T-cell (primary cell): ENCODE results near the gene CDK5RAP1. TPM values are rescaled to one million over a fixed set of nuclear protein-coding genes. Genes with fewer than 3 reads are reported as not detected.
"Not testable (repeated sequence)": the region's sequence is repeated elsewhere in the genome, so short reads cannot be mapped to it uniquely, and the experiment has no call there.

Source experiments
- ATAC-seq, 4 experiments: fragments of 200-7000 bp in 3 of 4; fragments of 150-1000 bp in 1 of 4; cut with Tn5 transposase; replicated peaks in 1 of 4; 1 replicate in 3 of 4; 2 replicates in 1 of 4; pipeline ENCODE4 v1.10.0; 2021; ENCODE audit warnings: moderate library complexity in 3 of 4, mild to moderate bottlenecking in 2 of 4, moderate number of reproducible peaks in 1 of 4
- CTCF ChIA-PET, 2 donors: fragments of 300-600 bp; sonication (Branson Sonifier 250); formaldehyde crosslinking; loops; one replicate each; lab custom pipeline; 2022; ENCODE audit warnings: antibody characterized with exemption in 2 of 2; lab: Charles Lee
- POLR2A ChIA-PET, 2 donors: fragments of 300-600 bp; sonication (Branson Sonifier 250); formaldehyde crosslinking; loops; one replicate each; lab custom pipeline; 2022; ENCODE audit warnings: antibody characterized with exemption in 2 of 2; lab: Charles Lee
- DNase-seq, 35 experiments: peaks; one replicate each; pipeline versions ENCODE4 v3.0.0 to v3.0.0-alpha.2; 2013 to 2023
- H3K27ac ChIP-seq: one replicate; pipeline ENCODE4 v1.5.1; 2013; ENCODE audit warnings: low read length
- H3K27me3 ChIP-seq, 2 experiments: replicated peaks in 1 of 2; 1 replicate in 1 of 2; 2 replicates in 1 of 2; pipeline versions ENCODE4 v1.6.1 to v1.7.0; 2013; ENCODE audit warnings: low read length in 1 of 2, mixed read lengths in 1 of 2; ENCODE audit not compliant: control insufficient read depth in 2 of 2, insufficient read depth in 2 of 2; ENCODE audit errors: extremely low read depth in 1 of 2
- H3K36me3 ChIP-seq, 2 donors: 1 replicate in 1 of 2; 2 replicates in 1 of 2; pipeline versions ENCODE4 v1.6.1 to v1.7.0; 2013; ENCODE audit warnings: low read length in 1 of 2; ENCODE audit not compliant: control insufficient read depth in 2 of 2, insufficient read depth in 1 of 2; ENCODE audit errors: extremely low read depth in 1 of 2
- H3K4me1 ChIP-seq, 2 experiments: 1 replicate in 1 of 2; 2 replicates in 1 of 2; pipeline versions ENCODE4 v1.6.1 to v1.7.0; 2013; ENCODE audit warnings: low read length in 2 of 2, mixed read lengths in 1 of 2; ENCODE audit not compliant: insufficient read depth in 2 of 2, control insufficient read depth in 1 of 2; ENCODE audit errors: extremely low read depth in 1 of 2
- H3K4me3 ChIP-seq, 2 donors: 1 replicate in 1 of 2; 2 replicates in 1 of 2; pipeline versions ENCODE4 v1.5.1 to v1.7.0; 2013; ENCODE audit warnings: mild to moderate bottlenecking in 2 of 2, low read length in 1 of 2, moderate library complexity in 1 of 2; ENCODE audit not compliant: control insufficient read depth in 1 of 2; ENCODE audit errors: extremely low read depth in 1 of 2
- H3K9me3 ChIP-seq: 2 replicates; pipeline ENCODE4 v1.7.0; 2013
- H3K27ac Mint-ChIP-seq, 2 donors: one replicate each; pipeline ENCODE4 v1.8.0; 2020 to 2021; ENCODE audit warnings: mild to moderate bottlenecking in 2 of 2, mixed read lengths in 2 of 2
- H3K27me3 Mint-ChIP-seq, 2 donors: one replicate each; pipeline ENCODE4 v1.8.0; 2021 to 2022; ENCODE audit warnings: mixed read lengths in 2 of 2
- H3K36me3 Mint-ChIP-seq: one replicate; pipeline ENCODE4 v1.8.0; 2021; ENCODE audit warnings: mixed read lengths
- H3K4me1 Mint-ChIP-seq, 3 donors: one replicate each; pipeline ENCODE4 v1.8.0; 2020 to 2022; ENCODE audit warnings: mixed read lengths in 3 of 3, mild to moderate bottlenecking in 1 of 3
- H3K4me3 Mint-ChIP-seq, 3 donors: one replicate each; pipeline ENCODE4 v1.8.0; 2020 to 2022; ENCODE audit warnings: mild to moderate bottlenecking in 3 of 3, mixed read lengths in 3 of 3, moderate library complexity in 3 of 3
- H3K9me3 Mint-ChIP-seq, 3 donors: one replicate each; pipeline ENCODE4 v1.8.0; 2020 to 2022; ENCODE audit warnings: mixed read lengths in 3 of 3
- WGBS: methylation state at CpG from one replicate; pipeline ENCODE4 v1.1.5; 2013; ENCODE audit warnings: missing lambda C conversion rate; ENCODE audit not compliant: insufficient coverage; 5-methylcytosine and 5-hydroxymethylcytosine counted together
- total RNA-seq, 35 experiments: library from RNA in 6 of 35; stranded (reverse) in 6 of 35; fragments of 120-200 nt in 1 of 35; gene quantifications; one replicate each; pipeline versions ENCODE4 v1.2.1 to v1.2.4 and lab custom pipeline; 2013 to 2026

CDK5RAP1 gene
- total RNA-seq, 5 donors from 2014 or later (not counting 1 experiment from before 2014, with no cell fraction given): 42.1 to 54.3 (median 49.1) TPM

- H3K9me3 Mint-ChIP-seq: no peaks in the 10 kb centered on the region
- no peaks in the 10 kb centered on the region for H3K27me3 ChIP-seq
- peaks cover 0 to 9% (median 2%) of the 10 kb centered on the region in 3 donors for H3K4me1 Mint-ChIP-seq
- ChIA-PET POLR2A (no interaction called here), CTCF (no interaction called here)
- peaks cover 0 to 3% of the 10 kb centered on the region in 2 experiments for H3K4me1 ChIP-seq
- H3K4me3 Mint-ChIP-seq: no peak overlapping the region
- no peak overlapping the region for H3K27ac Mint-ChIP-seq
- 90% methylated on average over 3 of the region's 12 CpGs for WGBS
- ATAC-seq: no peak
- no peak overlapping the region for H3K4me3 ChIP-seq
- H3K36me3 ChIP-seq: no peaks in the 10 kb centered on the region
- H3K27me3 Mint-ChIP-seq: no peaks in the 10 kb centered on the region
- no peak overlapping the region for H3K27ac ChIP-seq
- peaks cover 5% of the 10 kb centered on the region for H3K36me3 Mint-ChIP-seq
- DNase-seq: no peak
- no peaks in the 10 kb centered on the region for H3K9me3 ChIP-seq
Observed at GRCh38 chr20:33437141-33437911, 36.0 kb upstream of the CDK5RAP1 start.

- Histone ChIP-seq H3K27ac (no peak overlapping the region), H3K9me3 (no peaks in the 10 kb centered on the region), H3K4me3 (no peak overlapping the region), H3K4me1 (no peaks in the 10 kb centered on the region), H3K36me3 (no peaks in the 10 kb centered on the region), H3K27me3 (no peaks in the 10 kb centered on the region)
- Mint-ChIP-seq H3K4me3 (no peak overlapping the region), H3K27me3 (no peaks in the 10 kb centered on the region), H3K9me3 (no peaks in the 10 kb centered on the region), H3K27ac (no peak overlapping the region), H3K4me1 (no peaks in the 10 kb centered on the region), H3K36me3 (peaks cover 8% of the 10 kb centered on the region)
- CTCF ChIA-PET: interaction anchor here (0.5 to 0.6 kb wide), 2 partner anchors 23 to 649 kb away, joined by 3 to 7 read pairs; no protein-coding TSS in a partner anchor
- WGBS: 87% methylated on average over 4 of the region's 5 CpGs
- POLR2A ChIA-PET: interaction anchor here in 1 of 2 donors (0.6 kb wide), 1 partner anchor 295 kb away, joined by 5 read pairs; no protein-coding TSS in a partner anchor
- ATAC-seq: no peak
- no peak for DNase-seq
Observed at GRCh38 chr20:33434434-33434833, 33.1 kb upstream of the CDK5RAP1 start.

GRCh38 chr20:33433465-33434234, 32.3 kb upstream of the CDK5RAP1 start:
- ATAC-seq (no peak), DNase-seq (no peak)
- no peak overlapping the region for H3K4me3 Mint-ChIP-seq
- H3K9me3 Mint-ChIP-seq: no peaks in the 10 kb centered on the region
- H3K27me3 ChIP-seq: no peaks in the 10 kb centered on the region
- H3K27ac Mint-ChIP-seq: no peak overlapping the region
- H3K27me3 Mint-ChIP-seq: no peaks in the 10 kb centered on the region
- whole genome bisulfite sequencing: no CpG with 5 or more reads among the region's 8 CpGs
- peaks cover 8% of the 10 kb centered on the region for H3K36me3 Mint-ChIP-seq
- no peak overlapping the region for H3K27ac ChIP-seq
- no peaks in the 10 kb centered on the region for H3K4me1 ChIP-seq
- POLR2A ChIA-PET: interaction anchor here in 1 of 2 donors (0.6 kb wide), 1 partner anchor 296 kb away, joined by 5 read pairs; no protein-coding TSS in a partner anchor
- H3K9me3 ChIP-seq: no peaks in the 10 kb centered on the region
- no peaks in the 10 kb centered on the region for H3K36me3 ChIP-seq
- CTCF ChIA-PET: no interaction called here
- no peak overlapping the region for H3K4me3 ChIP-seq
- H3K4me1 Mint-ChIP-seq: no peaks in the 10 kb centered on the region

- Histone ChIP-seq H3K36me3 (no peaks in the 10 kb centered on the region), H3K27ac (no peak overlapping the region), H3K9me3 (no peaks in the 10 kb centered on the region), H3K27me3 (no peaks in the 10 kb centered on the region), H3K4me3 (no peak overlapping the region), H3K4me1 (no peaks in the 10 kb centered on the region)
- Mint-ChIP-seq H3K4me3 (no peak overlapping the region), H3K36me3 (peaks cover 8% of the 10 kb centered on the region), H3K27ac (no peak overlapping the region), H3K9me3 (no peaks in the 10 kb centered on the region), H3K4me1 (no peaks in the 10 kb centered on the region), H3K27me3 (no peaks in the 10 kb centered on the region)
- 100% methylated on average over 4 of the region's 5 CpGs for WGBS
- no peak for ATAC-seq
- CTCF ChIA-PET: no interaction called here
- POLR2A ChIA-PET: interaction anchor here (0.5 to 0.6 kb wide), 2 partner anchors 42 to 163 kb away, joined by 3 to 5 read pairs; no protein-coding TSS in a partner anchor
- no peak for DNase-seq
Observed at GRCh38 chr20:33431797-33432381, 30.6 kb upstream of the CDK5RAP1 start.

- H3K9me3 ChIP-seq, H3K36me3 ChIP-seq, H3K9me3 Mint-ChIP-seq, POLR2A ChIA-PET, H3K36me3 Mint-ChIP-seq, H3K4me3 Mint-ChIP-seq, H3K27ac Mint-ChIP-seq, DNase-seq, H3K4me1 Mint-ChIP-seq, CTCF ChIA-PET, H3K27me3 ChIP-seq, ATAC-seq, H3K27ac ChIP-seq, H3K4me1 ChIP-seq, H3K27me3 Mint-ChIP-seq, H3K4me3 ChIP-seq: not testable (repeated sequence)
- WGBS: 100% methylated on average over 6 of the region's 11 CpGs
Observed at GRCh38 chr20:33423875-33424274, 22.6 kb upstream of the CDK5RAP1 start.

- H3K4me3 ChIP-seq: no peak overlapping the region
- Mint-ChIP-seq H3K9me3 (no peaks in the 10 kb centered on the region), H3K36me3 (no peaks in the 10 kb centered on the region), H3K4me1 (no peaks in the 10 kb centered on the region), H3K27me3 (no peaks in the 10 kb centered on the region), H3K4me3 (no peak overlapping the region), H3K27ac (no peak overlapping the region)
- H3K27me3 ChIP-seq: no peaks in the 10 kb centered on the region
- ATAC-seq (no peak), DNase-seq (no peak)
- H3K4me1 ChIP-seq: no peaks in the 10 kb centered on the region
- ChIA-PET POLR2A (no interaction called here), CTCF (no interaction called here)
- H3K36me3 ChIP-seq: no peaks in the 10 kb centered on the region
- H3K27ac ChIP-seq: no peak overlapping the region
- H3K9me3 ChIP-seq: no peaks in the 10 kb centered on the region
- 87% methylated on average over 6 of the region's 7 CpGs for WGBS
Observed at GRCh38 chr20:33423141-33423834, 22.0 kb upstream of the CDK5RAP1 start.
